HG03135 (cell line): Measurements from ENCODE around the gene HTT.
A peak's percentile ranks its signal among the peaks of the same experiment; 100 is the strongest.

Source experiments
- ATAC-seq: cut with Tn5 transposase; IDR thresholded peaks from one replicate; pipeline ENCODE4 v1.9.1; 2021; ENCODE audit warnings: mild to moderate bottlenecking, moderate library complexity; ENCODE audit not compliant: unreplicated experiment

HTT gene

GRCh38 chr4:3261411-3262207, 187.1 kb downstream of the HTT start:
- ATAC-seq: no peak

DNA sequence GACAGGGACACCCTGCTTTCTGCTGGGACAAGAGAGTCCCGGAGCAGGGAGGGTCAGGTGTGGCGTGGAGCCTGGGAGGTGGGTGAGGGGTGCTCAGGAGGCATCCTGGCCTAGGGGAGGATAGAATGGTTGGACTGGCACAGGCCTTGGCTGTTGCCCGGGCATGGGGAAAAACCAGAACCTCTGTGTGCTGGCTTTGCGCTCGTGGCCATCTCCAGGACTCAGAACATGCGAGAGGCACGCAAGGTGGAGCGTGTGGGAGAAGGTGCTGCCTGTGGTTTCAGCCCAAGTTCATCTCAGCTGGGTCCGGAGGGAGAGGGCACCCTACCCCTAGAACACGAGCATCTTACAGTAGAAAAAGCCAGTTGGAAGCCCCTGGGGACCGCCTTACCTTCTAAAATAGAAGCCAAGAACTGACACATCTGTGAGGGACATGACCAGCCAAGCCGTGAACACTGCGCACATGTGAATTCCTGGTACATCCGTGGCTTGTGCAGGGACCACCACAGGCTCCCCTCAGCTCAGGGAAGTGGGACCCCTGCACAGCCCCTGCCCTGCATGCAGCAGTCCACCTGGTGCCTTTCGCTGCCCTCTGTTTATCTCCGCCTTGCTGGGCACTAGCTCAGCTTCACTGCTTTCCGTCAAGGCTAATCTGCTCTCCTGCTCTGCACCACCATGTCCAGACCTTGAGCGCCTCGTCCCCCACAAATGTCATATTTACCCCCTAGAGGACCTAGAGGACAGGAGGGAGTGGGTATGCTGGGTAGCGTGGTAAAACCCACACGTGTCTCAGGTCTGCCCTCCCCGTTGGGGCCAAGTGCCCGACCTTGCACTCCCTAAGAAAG, 187.9 kb downstream of the HTT start:
- ATAC-seq: no peak

GRCh38 chr4:3263053-3263875, 188.8 kb downstream of the HTT start:
- no peak for ATAC-seq

DNA sequence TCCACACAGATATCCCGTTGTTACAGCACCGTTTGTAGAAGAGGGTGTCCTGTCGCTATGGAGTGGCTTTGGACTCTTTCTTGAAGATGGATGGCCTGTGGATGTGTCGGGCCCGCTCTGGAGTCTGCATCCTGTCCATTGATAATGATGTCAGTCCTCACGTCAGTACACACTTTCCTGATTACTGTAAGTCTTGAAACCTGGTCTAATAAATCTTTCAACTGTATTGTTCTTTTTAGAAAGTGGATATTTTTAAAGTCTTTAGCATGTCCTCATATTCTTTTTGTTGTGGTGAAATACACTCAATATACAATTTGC, 189.4 kb downstream of the HTT start:
- ATAC-seq: no peak

DNA sequence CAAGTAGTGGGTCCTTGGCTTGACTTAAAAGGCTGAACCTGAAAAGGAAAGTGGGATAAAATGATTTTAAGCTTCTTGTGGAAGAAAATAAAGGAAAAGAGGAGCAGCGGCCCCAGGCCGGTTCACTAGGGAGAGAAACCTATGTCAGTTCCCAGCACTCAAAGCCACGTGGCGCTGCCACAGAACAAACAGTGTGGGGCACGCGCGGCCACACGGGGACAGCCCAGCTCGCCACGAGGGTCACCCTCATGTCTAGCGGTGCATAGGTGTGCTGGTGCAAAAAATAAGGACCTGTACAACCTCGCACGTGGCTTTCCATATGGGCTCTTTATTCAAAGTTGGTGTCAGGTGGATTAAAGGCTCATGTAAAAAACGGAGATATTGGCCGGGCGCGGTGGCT, 191.6 kb downstream of the HTT start:
- no peak for ATAC-seq

GRCh38 chr4:3267576-3268394, 193.3 kb downstream of the HTT start:
- ATAC-seq: no peak

DNA sequence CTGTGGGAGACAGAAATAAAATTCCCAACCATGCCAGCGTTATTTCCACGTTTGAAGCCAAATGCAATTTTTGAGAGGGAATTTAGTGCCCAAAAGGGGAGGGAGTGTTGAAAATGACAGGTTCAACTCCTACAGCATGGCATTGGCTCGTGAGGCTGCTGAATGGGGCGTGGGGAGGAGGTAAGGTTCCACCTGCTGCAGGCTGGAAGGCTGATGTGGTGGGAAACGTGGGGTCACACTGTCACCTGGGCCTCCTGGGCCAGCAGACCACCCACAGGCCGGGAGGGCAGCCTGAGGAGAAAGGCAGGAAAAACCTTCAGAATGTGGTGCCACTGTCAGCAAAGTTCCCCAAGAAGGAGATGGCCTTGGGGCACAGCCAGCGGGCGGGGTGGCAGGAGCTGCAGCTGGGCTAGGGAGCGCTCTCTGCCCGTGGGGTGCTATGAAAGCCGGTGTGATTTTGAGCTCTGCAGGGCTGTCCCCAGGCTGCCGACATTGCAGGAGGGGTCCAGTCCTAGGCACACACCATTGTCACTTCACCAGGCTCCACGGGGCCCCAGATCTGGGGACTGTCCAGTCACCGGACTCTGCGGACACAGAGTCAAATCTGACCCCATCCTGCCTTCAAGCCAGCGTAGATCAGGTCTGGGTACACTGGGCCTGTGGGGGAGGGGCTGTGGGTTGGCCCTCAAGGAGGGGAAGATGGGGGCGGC, 194.1 kb downstream of the HTT start:
- no peak for ATAC-seq

GRCh38 chr4:3269105-3269927, 194.8 kb downstream of the HTT start:
- no peak for ATAC-seq

- ATAC-seq: no peak
Observed at GRCh38 chr4:3269991-3270611, 195.6 kb downstream of the HTT start.

- no peak for ATAC-seq
Observed at GRCh38 chr4:3271131-3271530, 196.7 kb downstream of the HTT start.

GRCh38 chr4:3276986-3277385, 202.5 kb downstream of the HTT start:
- no peak for ATAC-seq

- ATAC-seq: no peak
Observed at GRCh38 chr4:3280466-3280865, 206.0 kb downstream of the HTT start.

- ATAC-seq: no peak
Observed at GRCh38 chr4:3283483-3283882, 209.0 kb downstream of the HTT start.

GRCh38 chr4:3283916-3284315, 209.4 kb downstream of the HTT start:
- no peak for ATAC-seq

GRCh38 chr4:3284734-3285557, 210.5 kb downstream of the HTT start:
- ATAC-seq: no peak

GRCh38 chr4:3285558-3286334, 211.3 kb downstream of the HTT start:
- ATAC-seq: peak; percentile 89
